Natural killer cell (primary cell): ENCODE measurements around the gene RPS6KA4. TPM values are rescaled to one million over a fixed set of nuclear protein-coding genes. Genes with fewer than 3 reads are reported as not detected.

Source experiments
- ATAC-seq, 3 donors: fragments of 150-1000 bp in 2 of 3; fragments of 200-7000 bp in 1 of 3; cut with Tn5 transposase; 1 replicate in 1 of 3; 2 replicates in 2 of 3; pipeline ENCODE4 v1.10.0; 2021; ENCODE audit warnings: mild to moderate bottlenecking in 2 of 3, moderate library complexity in 2 of 3
- DNase-seq, 2 donors: peaks; one replicate each; pipeline versions ENCODE4 v3.0.0 to v3.0.0-alpha.2; 2013 to 2021; ENCODE audit warnings: mixed read lengths in 1 of 2
- H3K27ac ChIP-seq: one replicate; pipeline ENCODE4 v1.5.1; 2013; ENCODE audit warnings: mild to moderate bottlenecking, low read length
- H3K27me3 ChIP-seq: one replicate; pipeline ENCODE4 v1.6.1; 2013; ENCODE audit warnings: low read length; ENCODE audit not compliant: control insufficient read depth, insufficient read depth
- H3K36me3 ChIP-seq: one replicate; pipeline ENCODE4 v1.6.1; 2013; ENCODE audit warnings: low read length; ENCODE audit not compliant: control insufficient read depth, insufficient read depth
- H3K4me1 ChIP-seq: one replicate; pipeline ENCODE4 v1.6.1; 2013; ENCODE audit warnings: low read length; ENCODE audit not compliant: control insufficient read depth, insufficient read depth
- H3K4me3 ChIP-seq: one replicate; pipeline ENCODE4 v1.5.1; 2013; ENCODE audit warnings: low read length
- H3K9me3 ChIP-seq: one replicate; pipeline ENCODE4 v1.6.1; 2013; ENCODE audit warnings: low read length; ENCODE audit not compliant: control insufficient read depth, insufficient read depth
- H3K27ac Mint-ChIP-seq, 2 donors: one replicate each; pipeline ENCODE4 v1.8.0; 2022; ENCODE audit warnings: mild to moderate bottlenecking in 2 of 2, mixed read lengths in 2 of 2, moderate library complexity in 1 of 2
- H3K27me3 Mint-ChIP-seq, 2 donors: one replicate each; pipeline ENCODE4 v1.8.0; 2022; ENCODE audit warnings: low read depth in 2 of 2, mixed read lengths in 2 of 2
- H3K36me3 Mint-ChIP-seq: one replicate; pipeline ENCODE4 v1.8.0; 2022; ENCODE audit warnings: mixed read lengths
- H3K4me1 Mint-ChIP-seq, 2 donors: one replicate each; pipeline ENCODE4 v1.8.0; 2022; ENCODE audit warnings: mixed read lengths in 2 of 2
- H3K4me3 Mint-ChIP-seq: one replicate; pipeline ENCODE4 v1.8.0; 2022; ENCODE audit warnings: mild to moderate bottlenecking, moderate library complexity, mixed read lengths
- H3K9me3 Mint-ChIP-seq, 2 donors: one replicate each; pipeline ENCODE4 v1.8.0; 2022; ENCODE audit warnings: mixed read lengths in 2 of 2
- WGBS: methylation state at CpG from one replicate; pipeline ENCODE4 v1.1.7; 2013; ENCODE audit warnings: missing lambda C conversion rate; ENCODE audit not compliant: insufficient coverage; 5-methylcytosine and 5-hydroxymethylcytosine counted together
- intact Hi-C: fragments of 100-400 bp; cut with micrococcal nuclease; formaldehyde crosslinking; loops from one replicate; pipeline ENCODE4 v1.14.2; 2022
- total RNA-seq, 4 donors: library from RNA; stranded (reverse); fragments of 120-200 nt in 1 of 4; gene quantifications; one replicate each; pipeline versions ENCODE4 v1.2.3 to v1.2.4, GENCODE V29; 2013 to 2022
- TF ChIP-seq, protein P1 (sequence below): fragments of 200-600 bp; IDR thresholded peaks from one replicate; pipeline ENCODE4 v1.8.0; 2022; ENCODE audit warnings: antibody characterized with exemption

Gene RPS6KA4
- total RNA-seq, 3 donors from 2014 or later (not counting 1 experiment from before 2014, with no cell fraction given) = 27.6 to 36.0 (median 34.4) TPM

DNA sequence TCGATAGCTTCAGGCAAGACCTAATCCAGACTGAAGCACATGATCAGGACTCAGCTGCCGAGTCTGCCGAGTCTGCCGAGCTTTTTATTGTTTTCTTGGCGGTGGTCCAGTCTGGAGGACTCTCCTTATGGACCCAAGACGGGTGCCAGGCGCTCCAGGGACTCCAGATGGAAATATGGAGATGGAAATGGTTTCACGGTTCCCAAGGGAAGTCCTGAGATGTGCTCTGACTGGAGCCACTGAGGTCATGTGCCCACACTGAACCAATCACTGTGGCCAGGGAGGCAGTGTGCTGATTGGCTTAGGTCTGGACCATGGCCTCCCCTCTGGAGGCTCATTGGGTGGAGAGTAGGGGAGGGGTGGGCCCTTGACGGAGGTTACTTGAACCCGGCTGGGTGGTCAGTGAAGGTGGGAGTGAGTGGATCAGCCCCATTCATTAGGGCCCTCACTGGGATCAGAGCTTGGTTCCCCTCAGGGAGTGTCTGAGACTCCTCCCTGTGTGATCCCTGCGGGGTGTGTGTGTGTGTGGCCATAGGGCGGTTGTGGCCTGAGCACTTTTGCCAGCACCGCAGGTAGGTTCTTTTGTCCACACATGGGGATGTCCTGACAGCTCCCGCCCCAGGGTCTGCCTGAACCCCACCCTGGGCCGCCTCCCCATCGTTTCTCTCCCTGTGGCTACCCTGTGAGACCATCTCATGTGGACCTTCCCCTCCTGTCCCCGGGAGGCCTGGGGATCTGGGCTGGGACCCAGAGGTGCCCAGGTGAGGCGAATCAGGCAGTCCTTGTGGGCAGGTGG is 14.0 kb downstream of the RPS6KA4 start:
- Histone ChIP-seq H3K27ac (no peak overlapping the region), H3K27me3 (no peaks in the 10 kb centered on the region), H3K4me1 (no peaks in the 10 kb centered on the region), H3K4me3 (no peak overlapping the region), H3K9me3 (no peaks in the 10 kb centered on the region), H3K36me3 (peaks cover 12% of the 10 kb centered on the region)
- Mint-ChIP-seq H3K9me3 (no peaks in the 10 kb centered on the region), H3K4me3 (no peak overlapping the region), H3K4me1 (no peaks in the 10 kb centered on the region), H3K27me3 (no peaks in the 10 kb centered on the region), H3K27ac (no peak overlapping the region), H3K36me3 (no peaks in the 10 kb centered on the region)
- DNase-seq (no peak), ATAC-seq (no peak)
- intact Hi-C loops = no loop called here
- WGBS = 79% methylated on average over 18 of the region's 18 CpGs
- TF ChIP-seq, protein P1, sequence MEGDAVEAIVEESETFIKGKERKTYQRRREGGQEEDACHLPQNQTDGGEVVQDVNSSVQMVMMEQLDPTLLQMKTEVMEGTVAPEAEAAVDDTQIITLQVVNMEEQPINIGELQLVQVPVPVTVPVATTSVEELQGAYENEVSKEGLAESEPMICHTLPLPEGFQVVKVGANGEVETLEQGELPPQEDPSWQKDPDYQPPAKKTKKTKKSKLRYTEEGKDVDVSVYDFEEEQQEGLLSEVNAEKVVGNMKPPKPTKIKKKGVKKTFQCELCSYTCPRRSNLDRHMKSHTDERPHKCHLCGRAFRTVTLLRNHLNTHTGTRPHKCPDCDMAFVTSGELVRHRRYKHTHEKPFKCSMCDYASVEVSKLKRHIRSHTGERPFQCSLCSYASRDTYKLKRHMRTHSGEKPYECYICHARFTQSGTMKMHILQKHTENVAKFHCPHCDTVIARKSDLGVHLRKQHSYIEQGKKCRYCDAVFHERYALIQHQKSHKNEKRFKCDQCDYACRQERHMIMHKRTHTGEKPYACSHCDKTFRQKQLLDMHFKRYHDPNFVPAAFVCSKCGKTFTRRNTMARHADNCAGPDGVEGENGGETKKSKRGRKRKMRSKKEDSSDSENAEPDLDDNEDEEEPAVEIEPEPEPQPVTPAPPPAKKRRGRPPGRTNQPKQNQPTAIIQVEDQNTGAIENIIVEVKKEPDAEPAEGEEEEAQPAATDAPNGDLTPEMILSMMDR = no peak

DNA sequence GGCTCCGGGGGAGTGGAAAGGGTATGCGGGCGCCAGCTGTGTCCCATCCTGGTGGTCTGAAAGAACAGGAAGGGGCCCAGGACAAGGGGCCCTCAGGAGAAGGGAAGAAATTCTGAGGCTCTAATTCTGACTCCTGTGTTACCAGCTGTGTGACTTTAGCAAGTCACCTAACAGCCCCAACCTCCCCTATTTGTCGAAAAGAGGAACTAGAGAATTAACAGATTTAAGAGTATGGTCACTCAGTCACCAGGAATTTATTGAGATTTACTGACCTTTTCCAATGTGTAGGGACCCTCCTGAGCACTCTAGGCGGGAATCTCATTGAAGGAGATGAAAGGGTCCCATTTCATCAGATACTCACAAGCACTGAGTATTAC is 14.6 kb downstream of the RPS6KA4 start:
- Histone ChIP-seq H3K9me3 (no peaks in the 10 kb centered on the region), H3K36me3 (peaks cover 8% of the 10 kb centered on the region), H3K4me3 (no peak overlapping the region), H3K4me1 (no peaks in the 10 kb centered on the region), H3K27me3 (no peaks in the 10 kb centered on the region), H3K27ac (no peak overlapping the region)
- DNase-seq (no peak), ATAC-seq (no peak)
- WGBS = 36% methylated on average over 4 of the region's 5 CpGs
- intact Hi-C loops = no loop called here
- no peaks in the 10 kb centered on the region for H3K9me3 Mint-ChIP-seq
- H3K36me3 Mint-ChIP-seq = no peaks in the 10 kb centered on the region
- H3K27me3 Mint-ChIP-seq = no peaks in the 10 kb centered on the region
- TF ChIP-seq, protein P1 = no peak
- no peak overlapping the region for H3K4me3 Mint-ChIP-seq
- no peaks in the 10 kb centered on the region for H3K4me1 Mint-ChIP-seq
- H3K27ac Mint-ChIP-seq = no peak overlapping the region

- intact Hi-C loops = no loop called here
- no peak overlapping the region for H3K4me3 Mint-ChIP-seq
- H3K36me3 Mint-ChIP-seq = no peaks in the 10 kb centered on the region
- H3K4me1 Mint-ChIP-seq = no peaks in the 10 kb centered on the region
- Histone ChIP-seq H3K27ac (no peak overlapping the region), H3K27me3 (no peaks in the 10 kb centered on the region), H3K36me3 (no peaks in the 10 kb centered on the region), H3K9me3 (no peaks in the 10 kb centered on the region), H3K4me1 (no peaks in the 10 kb centered on the region), H3K4me3 (no peak overlapping the region)
- TF ChIP-seq, protein P1 = no peak
- no peaks in the 10 kb centered on the region for H3K9me3 Mint-ChIP-seq
- ATAC-seq = no peak
- 93% methylated on average over 7 of the region's 7 CpGs for WGBS
- H3K27ac Mint-ChIP-seq = no peak overlapping the region
- no peaks in the 10 kb centered on the region for H3K27me3 Mint-ChIP-seq
- no peak for DNase-seq
These were observed 17.1 kb downstream of the RPS6KA4 start for GRCh38 chr11:64376071-64376470.
